ENCODE measurements around the gene KL. TPM values are rescaled to one million over a fixed set of nuclear protein-coding genes. Genes with fewer than 3 reads are reported as not detected.

KL gene
- total RNA-seq, 1 experiment from 2014 or later = not detected

- ATAC-seq (no peak), DNase-seq (ENCODE audit: low read depth, low spot score) (no peak)
- Histone ChIP-seq H3K9ac (ENCODE audit: low read length) (no peak overlapping the region), H3K27me3 (ENCODE audit: insufficient read depth, low read length) (peaks cover 6% of the 10 kb centered on the region; the same call in 1 of the 2 replicates), H4K20me1 (ENCODE audit: insufficient read depth) (no peaks in the 10 kb centered on the region), H3K36me3 (ENCODE audit: control insufficient read depth in 1 of 2, insufficient read depth in 2 of 2, low read length in 2 of 2) (no peaks in the 10 kb centered on the region), H3K9me3 (ENCODE audit: control insufficient read depth in 1 of 2, insufficient read depth in 1 of 2, low read depth in 1 of 2, low read length in 2 of 2) (no peaks in the 10 kb centered on the region), H3K4me1 (ENCODE audit: control insufficient read depth in 1 of 2, insufficient read depth in 2 of 2, low read length in 2 of 2) (no peaks in the 10 kb centered on the region), H2AFZ (ENCODE audit: low read depth, low read length, poor library complexity, severe bottlenecking) (no peak overlapping the region), H3K79me2 (ENCODE audit: insufficient read depth, low read length) (no peaks in the 10 kb centered on the region), H3K4me3 (replicated peaks in 1 of 2; ENCODE audit: low read depth in 1 of 2, low read length in 2 of 2) (no peak overlapping the region), H3K9me2 (ENCODE audit: insufficient read depth) (no peaks in the 10 kb centered on the region), H3K27ac (ENCODE audit: low read depth, low read length) (no peak overlapping the region), H3K4me2 (ENCODE audit: low read length) (no peak overlapping the region)
- intact Hi-C loops (cut with micrococcal nuclease) = no loop called here
- TF ChIP-seq SRF (IDR thresholded peaks at IDR 0.05; ENCODE audit: low read depth) (no peak), CTCF (IDR thresholded peaks at IDR 0.05 in 2 of 3, conservative IDR thresholded peaks at IDR 0.05 in 1 of 3; ENCODE audit: borderline replicate concordance in 1 of 3, insufficient read depth in 1 of 3, low read depth in 2 of 3, low read length in 2 of 3) (no peak), POLR2AphosphoS5 (IDR thresholded peaks at IDR 0.05; ENCODE audit: low read depth, low read length) (no peak)
- ChIA-PET RAD21 (ENCODE audit: low non-redundant PET in 1 of 2, low total read pairs in 2 of 2, uncharacterized antibody in 2 of 2, unreplicated experiment in 2 of 2) (no interaction called here), POLR2A (no interaction called here), CTCF (no interaction called here)
- no TSS peak for BruUV-seq (replicated peaks)
Measured at GRCh38 chr13:32983058-32983457, 33.2 kb upstream of the KL start.

GRCh38 chr13:32984857-32985626 lies 31.2 kb upstream of the KL start:
- H3K4me2 ChIP-seq (ENCODE audit: low read length) = no peak overlapping the region
- CTCF ChIA-PET = no interaction called here

More at GRCh38 chr13:32984857-32985626, 31.2 kb upstream of the KL start:
- H3K27me3 ChIP-seq (ENCODE audit: insufficient read depth, low read length) = peaks cover 6% of the 10 kb centered on the region; the same call in 1 of the 2 replicates
- no peaks in the 10 kb centered on the region for H3K9me2 ChIP-seq (ENCODE audit: insufficient read depth)
- no TSS peak for BruUV-seq (replicated peaks)
- no peak overlapping the region for H3K27ac ChIP-seq (ENCODE audit: low read depth, low read length)
- H3K4me3 ChIP-seq (replicated peaks in 1 of 2; ENCODE audit: low read depth in 1 of 2, low read length in 2 of 2) = no peak overlapping the region
- intact Hi-C loops (cut with micrococcal nuclease) = no loop called here
- H2AFZ ChIP-seq (ENCODE audit: low read depth, low read length, poor library complexity, severe bottlenecking) = no peak overlapping the region
- H3K4me1 ChIP-seq (ENCODE audit: control insufficient read depth in 1 of 2, insufficient read depth in 2 of 2, low read length in 2 of 2) = no peaks in the 10 kb centered on the region
- no peaks in the 10 kb centered on the region for H3K9me3 ChIP-seq (ENCODE audit: control insufficient read depth in 1 of 2, insufficient read depth in 1 of 2, low read depth in 1 of 2, low read length in 2 of 2)
- H3K36me3 ChIP-seq (ENCODE audit: control insufficient read depth in 1 of 2, insufficient read depth in 2 of 2, low read length in 2 of 2) = no peaks in the 10 kb centered on the region
- no peak for TF ChIP-seq SRF (IDR thresholded peaks at IDR 0.05; ENCODE audit: low read depth)
- TF ChIP-seq POLR2AphosphoS5 (IDR thresholded peaks at IDR 0.05; ENCODE audit: low read depth, low read length) = no peak
- no peak for TF ChIP-seq YY1 (IDR thresholded peaks at IDR 0.05; ENCODE audit: extremely low read depth, insufficient replicate concordance, low read depth, low read length)
- no peak for TF ChIP-seq EZH2 (IDR thresholded peaks at IDR 0.05)
- no peak for TF ChIP-seq ZBTB33 (IDR thresholded peaks at IDR 0.05; ENCODE audit: extremely low read depth, insufficient replicate concordance, low read length)
- no peak overlapping the region for H3K9ac ChIP-seq (ENCODE audit: low read length)
- DNase-seq (ENCODE audit: low read depth, low spot score) = no peak
- POLR2A ChIA-PET = no interaction called here
- RAD21 ChIA-PET (ENCODE audit: low non-redundant PET in 1 of 2, low total read pairs in 2 of 2, uncharacterized antibody in 2 of 2, unreplicated experiment in 2 of 2) = no interaction called here
- H4K20me1 ChIP-seq (ENCODE audit: insufficient read depth) = no peaks in the 10 kb centered on the region
- no peaks in the 10 kb centered on the region for H3K79me2 ChIP-seq (ENCODE audit: insufficient read depth, low read length)
- ATAC-seq = no peak

Measured in HCT116 (cell line).